AG10803 (cell line): Measurements from ENCODE around the gene ABCA4.

ENCODE experiments used
- DNase-seq: peaks from one replicate; pipeline ENCODE4 v3.0.0; 2010; ENCODE audit warnings: low read depth
- H3K4me3 ChIP-seq: 2 replicates; pipeline ENCODE4 v1.5.1; 2011; ENCODE audit warnings: mild to moderate bottlenecking, low read length, control low read depth
- TF ChIP-seq, protein P1 (sequence below): conservative IDR thresholded peaks from 2 replicates; pipeline ENCODE4 v1.5.1; 2011; ENCODE audit warnings: mild to moderate bottlenecking, low read length, control low read depth, inconsistent platforms

Gene ABCA4

DNA sequence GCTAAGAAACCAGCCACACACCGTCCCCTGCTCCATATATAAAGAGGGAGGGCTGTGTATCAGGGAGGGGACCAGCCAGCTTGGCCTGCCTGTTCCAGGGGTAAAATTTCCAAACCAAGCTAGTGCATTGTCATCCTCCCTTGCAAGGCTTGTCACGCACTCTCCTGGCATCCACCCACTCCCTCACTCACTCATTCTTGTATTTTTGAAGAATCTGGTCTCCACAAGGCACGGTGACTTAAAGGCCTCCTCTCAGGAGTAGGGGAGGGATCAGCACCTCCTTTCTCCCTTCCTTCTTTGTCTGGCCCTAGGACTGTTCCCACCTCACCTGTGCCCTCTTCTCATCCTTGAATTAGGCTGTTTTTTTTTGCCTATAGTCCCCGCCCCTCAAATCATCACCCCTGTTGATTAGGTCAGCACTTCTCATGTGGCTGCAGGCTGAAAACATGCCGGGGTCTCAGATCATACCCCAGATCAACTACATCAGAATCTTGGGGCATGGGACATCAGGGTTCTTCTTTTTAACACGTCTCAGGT, 5.0 kb downstream of the ABCA4 start:
- no peak overlapping the region for H3K4me3 ChIP-seq
- TF ChIP-seq, protein P1, sequence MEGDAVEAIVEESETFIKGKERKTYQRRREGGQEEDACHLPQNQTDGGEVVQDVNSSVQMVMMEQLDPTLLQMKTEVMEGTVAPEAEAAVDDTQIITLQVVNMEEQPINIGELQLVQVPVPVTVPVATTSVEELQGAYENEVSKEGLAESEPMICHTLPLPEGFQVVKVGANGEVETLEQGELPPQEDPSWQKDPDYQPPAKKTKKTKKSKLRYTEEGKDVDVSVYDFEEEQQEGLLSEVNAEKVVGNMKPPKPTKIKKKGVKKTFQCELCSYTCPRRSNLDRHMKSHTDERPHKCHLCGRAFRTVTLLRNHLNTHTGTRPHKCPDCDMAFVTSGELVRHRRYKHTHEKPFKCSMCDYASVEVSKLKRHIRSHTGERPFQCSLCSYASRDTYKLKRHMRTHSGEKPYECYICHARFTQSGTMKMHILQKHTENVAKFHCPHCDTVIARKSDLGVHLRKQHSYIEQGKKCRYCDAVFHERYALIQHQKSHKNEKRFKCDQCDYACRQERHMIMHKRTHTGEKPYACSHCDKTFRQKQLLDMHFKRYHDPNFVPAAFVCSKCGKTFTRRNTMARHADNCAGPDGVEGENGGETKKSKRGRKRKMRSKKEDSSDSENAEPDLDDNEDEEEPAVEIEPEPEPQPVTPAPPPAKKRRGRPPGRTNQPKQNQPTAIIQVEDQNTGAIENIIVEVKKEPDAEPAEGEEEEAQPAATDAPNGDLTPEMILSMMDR = no peak
- peak; percentile 88 for DNase-seq

DNA sequence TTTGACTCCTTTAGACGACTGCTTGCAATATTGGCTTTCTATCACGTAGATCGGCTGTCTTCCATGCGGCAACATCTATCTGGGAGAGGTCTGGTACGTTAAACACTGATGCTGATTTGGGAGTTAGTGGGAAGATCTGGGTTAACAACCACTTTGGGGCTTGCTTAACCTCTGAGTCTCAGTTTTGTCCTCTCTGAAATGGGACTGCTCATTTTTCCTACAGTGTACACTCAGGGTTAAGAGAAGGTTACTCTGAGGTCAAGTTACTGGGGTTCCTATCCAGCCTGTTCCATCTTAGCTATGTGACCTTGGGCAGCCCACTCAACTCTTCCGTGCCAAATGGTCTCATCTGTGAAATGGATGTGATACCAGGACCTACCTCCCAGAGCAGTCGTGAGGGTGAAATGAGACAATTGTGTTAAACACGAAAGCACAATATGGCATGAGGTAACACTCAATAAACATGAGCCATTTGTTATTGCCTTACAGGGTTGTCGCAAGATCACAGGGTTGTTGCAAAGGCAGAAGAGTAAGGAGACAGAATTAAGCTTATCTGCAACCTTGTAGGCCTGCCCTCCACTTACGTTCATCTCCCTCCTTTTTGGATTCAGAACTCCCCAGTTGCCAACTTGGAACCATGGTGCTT, 5.6 kb downstream of the ABCA4 start:
- no peak overlapping the region for H3K4me3 ChIP-seq
- DNase-seq = peak; percentile 69
- TF ChIP-seq, protein P1 = no peak

DNA sequence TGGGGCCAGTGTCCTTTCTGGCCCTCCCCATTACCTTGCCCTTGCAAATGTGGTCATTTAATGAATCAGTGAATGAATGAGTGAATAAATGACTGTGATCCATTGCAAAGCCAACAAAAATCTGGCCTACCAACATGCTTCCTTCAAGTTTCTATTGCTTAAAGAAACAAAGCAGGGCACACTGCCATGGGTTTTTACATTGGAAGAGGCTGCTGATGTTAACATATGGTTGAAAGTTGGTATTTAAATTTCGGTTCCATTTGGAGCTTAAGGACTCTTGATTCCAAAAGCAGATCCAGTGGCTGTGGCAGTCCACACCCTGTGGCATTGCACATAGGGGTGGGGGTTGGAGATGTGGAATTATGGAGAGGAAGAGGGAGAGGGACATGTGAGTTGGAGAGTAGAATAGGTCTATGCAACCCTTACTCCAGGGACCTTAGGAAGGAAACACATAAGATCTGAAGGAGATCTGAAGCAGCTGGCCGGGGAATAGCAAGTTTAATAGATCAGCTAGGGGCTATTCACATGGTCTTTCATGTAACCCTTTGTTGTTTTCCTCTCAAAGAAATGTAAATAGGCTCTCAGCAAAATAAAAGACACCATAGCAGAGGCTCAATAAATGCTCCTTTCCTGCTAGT, 7.2 kb downstream of the ABCA4 start:
- TF ChIP-seq, protein P1 = no peak
- no peak for DNase-seq
- H3K4me3 ChIP-seq = no peak overlapping the region

DNA sequence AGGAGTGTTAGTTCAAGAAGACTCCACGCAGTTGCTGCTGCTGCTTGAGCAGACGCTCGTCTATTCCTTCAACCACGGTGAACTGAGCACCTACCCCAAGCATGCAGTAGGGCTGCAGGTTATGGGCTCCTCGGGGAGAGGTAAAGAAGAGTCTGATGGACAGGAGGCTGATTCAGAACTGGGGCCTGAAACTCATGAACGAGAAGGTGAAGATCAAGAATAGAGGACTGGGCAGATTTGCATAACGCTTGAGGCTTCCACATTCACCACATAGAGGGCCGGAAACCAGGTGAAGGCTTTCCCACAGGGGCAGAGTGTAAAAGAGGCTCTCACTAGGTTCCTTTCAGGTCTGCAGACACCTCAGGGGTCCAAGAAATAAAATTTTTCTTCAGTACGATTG, 9.1 kb downstream of the ABCA4 start:
- no peak for DNase-seq
- H3K4me3 ChIP-seq = no peak overlapping the region
- TF ChIP-seq, protein P1 = no peak

DNA sequence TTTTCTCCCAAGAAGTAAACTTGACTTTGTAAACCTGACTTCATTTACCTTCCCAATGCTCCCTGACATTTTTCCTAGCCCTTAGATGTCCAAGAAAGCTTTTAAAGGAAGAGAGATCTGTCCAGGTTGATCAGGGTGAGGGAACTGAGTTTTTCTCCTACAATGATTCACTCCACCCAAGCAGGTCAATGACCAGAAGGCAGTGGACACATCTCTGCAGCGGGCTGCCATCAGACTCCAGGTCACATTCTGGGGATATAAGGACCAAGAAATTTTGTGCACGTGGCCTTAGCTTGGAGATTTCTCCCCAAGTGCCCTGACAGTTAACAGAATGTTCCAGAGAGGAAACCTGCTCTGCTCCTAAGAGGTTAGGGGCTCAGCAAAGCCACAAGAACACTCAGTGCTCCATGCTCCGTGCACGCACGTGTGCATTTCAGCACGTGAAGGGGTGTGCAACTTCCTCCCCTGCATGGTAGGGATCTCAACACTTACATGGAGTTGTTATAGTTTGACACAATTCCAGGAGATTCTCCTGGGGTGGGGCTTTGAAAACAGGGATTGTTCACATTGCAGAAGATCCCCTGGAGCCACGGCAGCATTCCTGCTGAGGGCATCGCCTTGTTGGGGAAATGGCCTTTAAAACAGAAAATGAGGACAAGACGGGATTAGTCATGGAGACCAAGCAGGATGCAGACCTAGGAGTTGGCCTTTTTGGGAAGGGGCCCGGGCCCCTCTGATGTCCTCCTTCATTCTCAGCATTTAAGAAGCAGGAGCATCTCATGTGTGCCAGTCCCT, 9.8 kb downstream of the ABCA4 start:
- no peak overlapping the region for H3K4me3 ChIP-seq
- TF ChIP-seq, protein P1 = no peak
- DNase-seq = no peak

DNA sequence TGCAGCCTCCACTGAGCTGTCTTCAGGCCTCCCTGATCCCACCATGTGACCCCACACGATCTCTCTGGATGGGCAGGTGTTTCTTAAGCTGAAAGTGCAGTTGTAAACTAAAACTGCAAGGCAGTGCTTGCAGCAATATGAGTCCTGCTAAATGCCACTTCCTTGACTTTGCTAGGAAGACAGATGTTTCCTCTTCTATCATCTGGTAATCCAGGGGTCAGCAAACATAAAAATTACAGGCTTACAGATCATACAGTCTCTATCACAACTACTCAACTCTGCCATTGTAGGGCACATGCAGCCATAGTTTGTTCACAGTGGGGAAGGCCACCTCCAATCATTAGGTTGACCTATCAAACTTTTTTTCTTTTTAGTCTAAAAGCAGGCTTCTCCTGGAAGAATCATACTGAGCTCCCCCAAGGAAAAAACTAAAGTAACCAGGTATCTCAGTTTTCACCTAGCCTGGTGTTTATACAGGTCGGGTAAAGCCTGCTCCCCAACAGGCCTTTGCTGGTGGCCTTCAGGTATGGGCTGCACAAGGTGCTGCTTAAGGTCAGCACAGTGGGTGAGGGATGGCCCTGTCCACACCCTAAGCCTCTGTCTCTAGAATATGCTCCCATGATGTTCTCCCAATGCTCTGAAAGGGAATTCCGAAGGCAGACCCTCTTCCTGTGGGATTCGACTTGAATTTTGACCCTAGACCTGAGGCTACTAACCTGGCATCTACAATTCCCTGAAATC, 10.8 kb downstream of the ABCA4 start:
- TF ChIP-seq, protein P1 = no peak
- DNase-seq = no peak
- no peak overlapping the region for H3K4me3 ChIP-seq
